Breast epithelium (tissue), 3 donors: ENCODE results near the gene F5. TPM values are rescaled to one million over a fixed set of nuclear protein-coding genes. Genes with fewer than 3 reads are reported as not detected.

Source experiments
- total RNA-seq, 3 donors: library from RNA; depleted of rRNA; stranded (reverse); fragments of >200 nt; gene quantifications; one replicate each; pipeline ENCODE4 v1.1.0, GENCODE V29; 2016

The F5 gene
- total RNA-seq, 3 donors from 2014 or later = 0.44 to 7.4 (median 1.3) TPM

Other genes starting within 250 kb of the F5 start
- 10 to 100 TPM; 13.0 to 22.8 (median 16.7) TPM for gene NME7, start 218.7 kb downstream of the F5 start, total RNA-seq
- gene BLZF1, start 218.3 kb downstream of the F5 start, total RNA-seq = 10 to 100 TPM; 22.0 to 34.8 (median 27.7) TPM
- gene CCDC181, start 159.0 kb downstream of the F5 start, total RNA-seq = under 1 TPM in 2 of 3 donors, not detected in 1; 0.66 to 0.73 TPM
- gene SLC19A2, start 100.5 kb downstream of the F5 start, total RNA-seq = 10 to 100 TPM; 34.7 to 71.8 (median 64.2) TPM
- 10 to 100 TPM in 2 of 3 donors, 1 to 10 TPM in 1; 5.4 to 13.1 (median 10.1) TPM for gene SELP, start 43.6 kb upstream of the F5 start, total RNA-seq
- gene SELL, start 125.1 kb upstream of the F5 start, total RNA-seq = 1 to 10 TPM; 1.9 to 2.3 (median 2.0) TPM
- gene SELE, start 147.6 kb upstream of the F5 start, total RNA-seq = 1 to 10 TPM in 2 of 3 donors, under 1 TPM in 1; 0.66 to 5.0 (median 1.4) TPM
- gene METTL18, start 208.4 kb upstream of the F5 start, total RNA-seq = 1 to 10 TPM; 4.3 to 6.9 (median 6.1) TPM